Activated CD4-positive, alpha-beta T cell treated with anti-CD3 and anti-CD28 coated beads, Interleukin-10, Interleukin-2, amounts not matched to agents 100 ng/mL and 50 ng/mL, durations not matched to agents 16 hours and 8 hours (primary cell): ENCODE results near the gene WIF1.

Source experiments
- DNase-seq: peaks from one replicate; pipeline ENCODE4 v3.0.0-alpha.2; 2020

WIF1 gene

GRCh38 chr12:65121956-65122469 is 908 bp upstream of the WIF1 start:
- no peak for DNase-seq

- DNase-seq: no peak
Measured at GRCh38 chr12:65119063-65119462, 2.0 kb downstream of the WIF1 start.

DNA sequence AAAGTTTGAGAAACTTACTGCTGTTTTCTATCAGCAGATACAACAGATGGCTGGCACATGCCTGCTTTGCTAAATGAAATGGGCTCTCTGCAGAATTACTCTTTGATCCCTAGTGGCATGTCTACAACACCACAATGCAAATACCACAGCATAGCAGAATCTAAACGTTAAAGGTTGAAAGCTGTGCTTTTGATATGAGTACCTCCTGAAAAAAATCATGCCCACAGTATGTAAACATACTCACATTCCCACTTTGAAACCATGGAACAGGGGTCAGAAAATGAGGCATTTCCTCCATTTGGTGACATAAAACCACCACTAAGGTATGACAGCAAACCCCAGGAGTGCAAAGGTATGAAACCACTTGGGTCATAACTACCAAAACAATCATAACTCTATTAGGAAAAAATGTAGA is 7.5 kb downstream of the WIF1 start:
- peak; percentile 27 for DNase-seq

- DNase-seq: no peak
Measured at GRCh38 chr12:65106948-65107347, 14.2 kb downstream of the WIF1 start.

- no peak for DNase-seq
Measured at GRCh38 chr12:65100140-65100539, 21.0 kb downstream of the WIF1 start.

- no peak for DNase-seq
Measured at GRCh38 chr12:65099182-65099581, 21.9 kb downstream of the WIF1 start.

DNA sequence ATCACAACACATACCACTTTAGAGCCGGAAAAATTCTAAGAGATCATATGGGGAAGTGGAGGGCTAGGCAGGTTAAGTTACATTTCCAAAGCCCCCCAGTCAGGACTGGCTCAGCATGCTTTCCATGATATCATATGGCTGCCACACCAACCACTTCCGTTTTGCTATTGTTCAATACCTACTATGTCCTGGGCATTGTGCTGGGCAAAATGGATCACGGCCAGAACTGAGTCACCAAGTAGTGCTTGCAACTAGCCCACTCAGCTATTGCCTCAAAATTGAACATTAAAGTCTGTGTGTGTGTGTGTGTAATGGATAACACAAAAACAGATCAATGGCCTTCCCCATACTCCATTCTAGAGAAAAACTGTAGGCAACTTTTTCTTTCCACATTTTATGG is 22.7 kb downstream of the WIF1 start:
- DNase-seq: no peak

GRCh38 chr12:65094722-65095121 is 26.4 kb downstream of the WIF1 start:
- DNase-seq: no peak

DNA sequence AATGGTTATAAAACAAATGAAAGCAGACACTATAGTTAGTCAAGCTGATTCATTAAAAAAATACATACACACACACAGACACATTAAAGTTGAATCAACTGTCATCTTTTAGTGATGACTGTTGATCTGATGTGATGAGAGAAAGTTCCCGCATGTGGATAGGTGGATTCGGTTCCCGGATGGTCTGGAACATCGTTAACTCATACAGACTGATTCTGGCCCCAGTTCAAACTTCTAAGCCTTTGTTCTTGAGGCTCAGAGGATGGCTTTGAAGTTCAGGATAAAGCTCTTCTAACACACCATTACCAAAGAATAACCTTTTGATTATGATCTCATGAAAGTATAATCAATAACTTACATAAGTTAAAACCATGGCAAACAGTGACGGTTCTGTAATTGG is 27.5 kb downstream of the WIF1 start:
- DNase-seq: no peak

- no peak for DNase-seq
Measured at GRCh38 chr12:65090461-65090860, 30.6 kb downstream of the WIF1 start.

DNA sequence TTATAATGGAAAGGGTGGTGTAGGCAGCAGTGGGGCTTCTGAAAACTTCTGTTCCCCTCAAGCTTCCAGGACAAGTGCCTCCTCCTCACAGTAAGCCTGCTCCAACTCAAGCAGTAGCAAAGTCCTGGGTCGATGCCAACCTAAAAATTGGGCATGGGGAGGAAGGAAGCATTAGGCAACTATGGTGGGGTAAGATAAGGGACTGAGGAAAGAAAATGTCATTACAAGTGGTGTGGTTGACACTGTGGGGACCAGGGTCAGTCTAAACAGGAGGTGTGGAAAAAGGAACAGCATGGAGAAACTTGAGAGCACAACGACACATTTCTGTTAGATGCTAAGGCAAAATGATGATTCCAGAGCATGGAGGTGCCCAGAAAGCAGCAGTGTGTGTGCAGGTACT is 34.9 kb downstream of the WIF1 start:
- no peak for DNase-seq

GRCh38 chr12:65084579-65084978 is 36.5 kb downstream of the WIF1 start:
- no peak for DNase-seq

DNA sequence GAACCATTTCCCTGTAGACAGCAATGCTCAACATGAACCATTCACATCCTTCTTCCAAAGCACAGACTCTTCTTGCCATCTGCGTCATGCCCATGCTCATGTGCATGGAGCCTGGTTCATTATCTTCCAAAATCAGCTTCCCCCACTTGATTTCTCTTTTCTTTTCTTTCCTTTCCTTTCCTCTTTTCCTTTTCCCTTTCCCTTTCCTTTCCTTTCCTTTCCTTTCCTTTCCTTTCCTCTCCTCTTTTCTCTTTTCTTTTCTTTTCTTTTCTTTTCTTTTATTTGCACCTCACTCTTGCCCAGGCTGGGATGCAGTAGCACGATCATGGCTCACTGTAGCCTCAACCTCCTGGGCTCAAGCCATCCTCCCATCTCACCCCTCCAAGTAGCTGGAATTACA is 37.5 kb downstream of the WIF1 start:
- DNase-seq: no peak

GRCh38 chr12:65082406-65082805 is 38.7 kb downstream of the WIF1 start:
- DNase-seq: no peak

DNA sequence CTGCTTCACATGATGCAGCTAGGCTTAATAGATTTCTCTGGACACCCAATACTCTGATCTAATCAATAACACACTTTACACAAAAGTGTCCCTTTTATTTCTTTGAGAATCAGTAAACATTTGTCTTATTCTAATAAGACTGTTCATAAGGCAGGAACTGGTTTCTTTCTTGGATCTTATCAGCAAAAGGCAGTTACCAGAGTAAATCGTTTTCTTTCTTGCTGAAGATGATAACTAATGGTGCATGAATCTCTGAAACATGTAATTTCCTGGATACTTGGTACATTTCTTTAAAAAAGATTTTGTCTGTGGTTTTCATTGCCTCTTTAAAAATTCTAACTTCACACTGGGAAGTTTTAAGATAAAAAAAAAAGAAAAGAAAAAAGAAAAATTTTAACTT is 39.6 kb downstream of the WIF1 start:
- DNase-seq: no peak

DNA sequence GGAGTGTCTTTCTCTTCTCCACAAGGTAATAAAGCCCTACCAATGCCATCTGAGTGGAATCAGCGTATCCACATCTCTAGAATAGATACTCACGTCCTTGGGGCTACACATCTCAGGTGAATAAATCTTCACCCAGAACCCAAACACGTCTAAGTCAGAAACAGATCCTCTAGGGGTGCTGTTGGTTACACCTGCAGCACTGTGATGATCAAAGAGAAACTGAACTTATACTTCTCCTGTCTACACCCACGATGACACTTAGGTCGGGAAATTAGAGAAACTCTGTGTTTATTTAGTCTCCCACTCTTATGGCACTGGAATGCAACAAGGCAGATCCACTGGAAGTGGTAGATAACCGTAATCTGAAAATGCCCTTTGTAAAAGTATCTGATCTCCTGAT is 46.2 kb downstream of the WIF1 start:
- DNase-seq: no peak

GRCh38 chr12:65069336-65069735 is 51.8 kb downstream of the WIF1 start:
- no peak for DNase-seq

GRCh38 chr12:65067383-65067782 is 53.7 kb downstream of the WIF1 start:
- no peak for DNase-seq

- no peak for DNase-seq
Measured at GRCh38 chr12:65055859-65056258, 65.2 kb downstream of the WIF1 start.

GRCh38 chr12:65051218-65051617 is 69.9 kb downstream of the WIF1 start:
- DNase-seq: no peak

GRCh38 chr12:65045269-65045668 is 75.8 kb downstream of the WIF1 start:
- DNase-seq: no peak

DNA sequence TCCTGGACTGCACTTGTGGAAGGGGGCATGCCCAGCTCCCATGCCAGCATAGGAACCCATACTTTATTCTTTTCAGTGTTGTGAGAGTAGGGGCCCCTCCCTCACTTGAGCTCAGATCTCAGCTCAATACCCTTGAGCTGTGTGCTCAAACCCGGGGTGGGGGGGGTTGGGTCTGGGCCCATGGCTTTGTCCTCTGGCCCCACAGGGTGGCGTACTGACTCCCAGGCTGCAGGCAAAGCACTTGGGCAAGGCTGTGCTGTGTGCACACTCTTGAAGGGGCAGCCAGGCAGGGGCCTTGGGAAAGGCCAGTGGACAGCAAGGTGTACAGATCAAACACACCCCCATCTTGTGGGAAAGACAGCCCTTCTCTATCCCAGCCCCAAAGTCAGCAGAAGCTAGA is 81.8 kb downstream of the WIF1 start:
- no peak for DNase-seq

DNA sequence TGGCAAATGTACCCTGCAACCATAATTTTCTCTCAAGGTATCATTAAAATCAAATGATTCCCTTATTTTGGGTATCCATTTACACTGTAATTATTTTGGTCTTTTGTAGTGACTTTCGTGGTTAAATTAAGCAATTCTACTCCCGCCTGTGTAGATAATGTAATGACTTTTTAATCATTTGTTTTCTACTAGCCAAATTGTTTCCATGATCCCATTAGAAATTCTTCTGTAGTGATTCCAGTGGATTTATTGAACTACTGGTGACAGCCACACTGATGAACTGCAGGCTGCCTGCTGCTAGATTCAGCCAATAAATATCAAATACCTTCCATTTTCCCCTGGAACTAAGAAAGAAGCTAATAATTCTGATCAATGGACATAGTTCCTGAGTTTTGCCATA is 96.0 kb downstream of the WIF1 start:
- no peak for DNase-seq

- no peak for DNase-seq
Measured at GRCh38 chr12:65023485-65023884, 97.6 kb downstream of the WIF1 start.

- no peak for DNase-seq
Measured at GRCh38 chr12:65022960-65023359, 98.1 kb downstream of the WIF1 start.

DNA sequence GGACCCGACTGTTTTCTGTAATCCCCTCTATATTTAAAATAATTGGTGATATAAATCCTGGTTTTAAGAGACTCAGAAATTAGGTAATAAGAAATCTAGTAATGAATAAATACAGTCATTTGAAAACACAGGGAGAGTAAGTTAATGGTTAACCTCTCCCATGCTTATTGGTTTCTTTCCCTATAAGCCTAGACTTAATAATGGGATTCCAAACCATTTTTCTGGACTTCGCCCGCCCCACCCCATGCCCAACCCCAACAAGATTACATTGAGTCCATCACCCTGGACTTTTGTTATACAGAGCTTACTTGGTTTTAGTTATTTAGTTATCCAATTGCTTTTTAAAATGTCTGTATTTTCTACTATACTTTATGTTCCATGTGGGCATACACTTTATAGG is 98.7 kb downstream of the WIF1 start:
- DNase-seq: no peak
